Activated B cell treated with CpG ODN at 0.5 μM for 24 hours (primary cell): Measurements from ENCODE around the gene HOXC4. TPM values are rescaled to one million over a fixed set of nuclear protein-coding genes. Genes with fewer than 3 reads are reported as not detected.

Experiments
- ATAC-seq: fragments of 200-7000 bp; cut with Tn5 transposase; one replicate; pipeline ENCODE4 v1.10.0; 2021; ENCODE audit warnings: low read depth, mild to moderate bottlenecking, moderate library complexity
- CTCF ChIA-PET: fragments of 350-600 bp; sonication (Branson Sonifier 250); formaldehyde crosslinking; loops from one replicate; lab custom pipeline; 2021; ENCODE audit warnings: antibody characterized with exemption; lab: Charles Lee
- POLR2A ChIA-PET: fragments of 350-600 bp; sonication (Branson Sonifier 250); formaldehyde crosslinking; loops from one replicate; lab custom pipeline; 2021; ENCODE audit warnings: antibody characterized with exemption; lab: Charles Lee
- DNase-seq: peaks from one replicate; pipeline ENCODE4 v3.0.0; 2022
- H3K27ac Mint-ChIP-seq: one replicate; pipeline ENCODE4 v1.8.0; 2020; ENCODE audit warnings: mixed read lengths
- H3K27me3 Mint-ChIP-seq: one replicate; pipeline ENCODE4 v1.8.0; 2021; ENCODE audit warnings: mixed read lengths
- H3K36me3 Mint-ChIP-seq: one replicate; pipeline ENCODE4 v1.8.0; 2021; ENCODE audit warnings: low read depth, mixed read lengths
- H3K4me1 Mint-ChIP-seq: one replicate; pipeline ENCODE4 v1.8.0; 2021; ENCODE audit warnings: mixed read lengths
- H3K4me3 Mint-ChIP-seq: one replicate; pipeline ENCODE4 v1.8.0; 2020; ENCODE audit warnings: mild to moderate bottlenecking, mixed read lengths
- H3K9me3 Mint-ChIP-seq: one replicate; pipeline ENCODE4 v1.8.0; 2020; ENCODE audit warnings: mixed read lengths
- intact Hi-C: fragments of 100-400 bp; cut with micrococcal nuclease; formaldehyde crosslinking; loops from one replicate; pipeline ENCODE4 v1.15.1; 2024
- total RNA-seq: library from RNA; stranded (reverse); gene quantifications from 2 replicates; pipeline ENCODE4 v1.2.3, GENCODE V29; 2022
- TF ChIP-seq, protein P1 (sequence below): fragments of 200-600 bp; IDR thresholded peaks from one replicate; pipeline ENCODE4 v1.8.0; 2022; ENCODE audit warnings: antibody characterized with exemption, mild to moderate bottlenecking

HOXC4 gene
- total RNA-seq, 1 donor from 2014 or later: 4.3 TPM

DNA sequence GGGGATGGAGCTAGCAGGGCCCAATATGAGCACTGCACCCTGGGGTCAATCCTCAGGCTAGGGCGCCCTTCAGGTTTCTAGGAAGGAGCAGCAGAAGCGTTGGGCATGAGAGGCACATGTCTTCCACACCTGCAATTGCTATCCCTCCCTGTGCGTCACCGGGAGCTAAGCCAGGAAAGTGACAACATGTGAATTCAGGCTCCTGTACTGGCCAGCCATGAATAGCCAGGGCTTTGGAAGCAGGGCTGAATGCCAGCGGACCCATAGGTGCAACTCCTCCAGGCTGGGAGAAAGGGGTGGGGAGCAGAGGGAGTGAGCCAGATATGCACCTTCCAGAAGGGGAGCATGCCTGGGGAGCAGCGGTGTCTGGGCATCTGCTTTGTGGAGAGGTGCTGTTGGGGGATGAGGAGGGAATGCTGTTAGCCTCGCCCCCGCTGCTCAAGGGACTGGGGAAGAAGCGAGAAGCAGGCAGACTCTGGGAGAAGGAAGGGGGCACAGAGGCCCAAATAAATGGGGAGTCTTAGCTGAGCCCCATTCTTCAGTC, 14.7 kb upstream of the HOXC4 start:
- POLR2A ChIA-PET: interaction anchor here (0.6 kb wide), 1 partner anchor 12 kb away, joined by 3 read pairs; no protein-coding TSS in a partner anchor
- no peak overlapping the region for H3K27ac Mint-ChIP-seq
- ATAC-seq (no peak), DNase-seq (no peak)
- H3K4me3 Mint-ChIP-seq: no peak overlapping the region
- H3K36me3 Mint-ChIP-seq: no peaks in the 10 kb centered on the region
- peaks cover 66% of the 10 kb centered on the region for H3K27me3 Mint-ChIP-seq
- intact Hi-C loops: no loop called here
- CTCF ChIA-PET: interaction anchor here (2.4 kb wide), 1 partner anchor 169 kb away, joined by 7 read pairs; no protein-coding TSS in a partner anchor
- peaks cover 8% of the 10 kb centered on the region for H3K4me1 Mint-ChIP-seq
- H3K9me3 Mint-ChIP-seq: no peaks in the 10 kb centered on the region
- TF ChIP-seq, protein P1, sequence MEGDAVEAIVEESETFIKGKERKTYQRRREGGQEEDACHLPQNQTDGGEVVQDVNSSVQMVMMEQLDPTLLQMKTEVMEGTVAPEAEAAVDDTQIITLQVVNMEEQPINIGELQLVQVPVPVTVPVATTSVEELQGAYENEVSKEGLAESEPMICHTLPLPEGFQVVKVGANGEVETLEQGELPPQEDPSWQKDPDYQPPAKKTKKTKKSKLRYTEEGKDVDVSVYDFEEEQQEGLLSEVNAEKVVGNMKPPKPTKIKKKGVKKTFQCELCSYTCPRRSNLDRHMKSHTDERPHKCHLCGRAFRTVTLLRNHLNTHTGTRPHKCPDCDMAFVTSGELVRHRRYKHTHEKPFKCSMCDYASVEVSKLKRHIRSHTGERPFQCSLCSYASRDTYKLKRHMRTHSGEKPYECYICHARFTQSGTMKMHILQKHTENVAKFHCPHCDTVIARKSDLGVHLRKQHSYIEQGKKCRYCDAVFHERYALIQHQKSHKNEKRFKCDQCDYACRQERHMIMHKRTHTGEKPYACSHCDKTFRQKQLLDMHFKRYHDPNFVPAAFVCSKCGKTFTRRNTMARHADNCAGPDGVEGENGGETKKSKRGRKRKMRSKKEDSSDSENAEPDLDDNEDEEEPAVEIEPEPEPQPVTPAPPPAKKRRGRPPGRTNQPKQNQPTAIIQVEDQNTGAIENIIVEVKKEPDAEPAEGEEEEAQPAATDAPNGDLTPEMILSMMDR: no peak

DNA sequence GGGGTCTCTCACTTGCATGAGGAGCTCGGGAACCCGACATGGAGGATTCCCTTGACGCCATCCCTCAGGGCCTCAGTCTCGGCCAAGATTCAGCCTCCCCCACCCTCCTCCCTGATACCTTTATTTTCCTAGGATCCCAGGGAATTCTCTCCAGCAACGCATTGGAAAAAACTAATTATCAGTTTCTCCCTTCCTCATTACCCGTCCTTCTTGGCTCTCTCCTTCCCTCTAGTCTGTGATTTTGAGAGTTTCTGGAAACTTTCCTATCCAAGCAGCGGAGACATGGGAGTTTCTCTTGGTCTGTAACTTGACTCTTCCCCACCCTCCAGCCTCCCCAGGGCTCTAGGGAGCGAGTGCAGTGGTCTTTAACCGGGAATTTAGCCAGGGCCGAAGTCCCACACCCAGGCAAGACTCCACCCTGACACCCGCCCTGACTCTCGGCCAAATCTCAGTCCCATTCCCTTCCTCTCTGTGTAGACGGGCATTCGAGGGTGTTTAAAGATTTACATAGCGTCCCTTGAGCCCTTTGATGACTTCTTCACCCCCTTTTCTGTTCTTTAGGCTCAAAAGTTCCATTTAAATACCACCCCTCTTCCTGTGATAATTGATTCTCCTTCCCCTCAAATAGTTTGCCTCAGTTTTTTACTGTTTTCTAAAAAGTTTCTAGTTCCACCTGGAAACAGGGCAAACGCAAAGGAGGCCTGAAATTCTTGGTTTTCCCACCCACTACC, 14.1 kb upstream of the HOXC4 start:
- ChIA-PET POLR2A (interaction anchor here (0.5 kb wide), 1 partner anchor 127 kb away, joined by 4 read pairs; no protein-coding TSS in a partner anchor), CTCF (interaction anchor here (2.4 kb wide), 1 partner anchor 168 kb away, joined by 7 read pairs; no protein-coding TSS in a partner anchor)
- Mint-ChIP-seq H3K36me3 (no peaks in the 10 kb centered on the region), H3K9me3 (no peaks in the 10 kb centered on the region), H3K27me3 (peaks cover 70% of the 10 kb centered on the region), H3K27ac (no peak overlapping the region), H3K4me1 (peaks cover 4% of the 10 kb centered on the region), H3K4me3 (no peak overlapping the region)
- no peak for DNase-seq
- TF ChIP-seq, protein P1: no peak
- intact Hi-C loops: no loop called here
- ATAC-seq: no peak

DNA sequence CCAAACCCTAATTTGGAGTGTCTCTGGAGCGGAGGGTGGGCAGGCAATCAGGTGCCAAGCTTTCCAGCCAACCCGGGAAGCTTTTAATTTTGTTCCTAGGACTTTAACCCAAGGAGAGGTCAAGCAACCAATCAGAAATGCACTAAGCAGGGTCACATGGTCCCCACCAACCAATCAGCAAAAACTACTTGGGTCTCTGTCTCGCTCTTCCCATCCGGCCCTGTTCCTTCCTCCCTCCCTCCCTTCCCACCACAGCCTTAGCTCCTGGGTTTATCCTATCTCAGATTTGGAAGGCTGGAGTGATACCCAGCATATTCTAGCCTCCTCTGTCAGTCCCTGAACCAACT, 13.5 kb upstream of the HOXC4 start:
- Mint-ChIP-seq H3K4me3 (no peak overlapping the region), H3K4me1 (peaks cover under 1% of the 10 kb centered on the region), H3K27ac (no peak overlapping the region), H3K27me3 (peaks cover 73% of the 10 kb centered on the region), H3K36me3 (no peaks in the 10 kb centered on the region), H3K9me3 (no peaks in the 10 kb centered on the region)
- ATAC-seq (no peak), DNase-seq (no peak)
- ChIA-PET CTCF (interaction anchor here (2.4 kb wide), 1 partner anchor 167 kb away, joined by 7 read pairs; no protein-coding TSS in a partner anchor), POLR2A (interaction anchor here (0.5 kb wide), 1 partner anchor 127 kb away, joined by 4 read pairs; no protein-coding TSS in a partner anchor)
- intact Hi-C loops: no loop called here
- TF ChIP-seq, protein P1: no peak

DNA sequence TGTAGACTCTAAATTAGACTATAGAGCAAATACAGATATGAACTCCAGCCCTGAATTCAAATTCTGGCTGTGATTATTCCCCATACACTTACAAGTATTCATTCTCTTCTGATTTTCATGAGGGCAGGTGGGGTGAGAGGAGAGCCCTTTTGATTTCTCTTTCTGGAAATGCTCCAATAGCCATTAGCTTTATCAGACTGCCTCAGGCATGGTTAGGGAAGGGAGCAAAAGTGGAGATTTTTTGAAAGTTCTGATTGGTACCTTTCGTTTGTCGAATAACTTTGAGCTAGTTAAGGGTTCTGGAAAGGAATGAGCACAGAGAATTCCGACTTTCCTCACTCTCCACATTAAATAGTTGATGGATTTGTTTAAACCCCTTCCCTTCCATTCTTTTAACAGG, 13.0 kb upstream of the HOXC4 start:
- no peak overlapping the region for H3K27ac Mint-ChIP-seq
- POLR2A ChIA-PET: no interaction called here

More for the DNA sequence above, 13.0 kb upstream of the HOXC4 start:
- Mint-ChIP-seq H3K27me3 (peaks cover 75% of the 10 kb centered on the region), H3K36me3 (no peaks in the 10 kb centered on the region), H3K4me3 (no peak overlapping the region), H3K9me3 (no peaks in the 10 kb centered on the region), H3K4me1 (no peaks in the 10 kb centered on the region)
- CTCF ChIA-PET: interaction anchor here (0.9 to 2.4 kb wide), 3 partner anchors 8 to 167 kb away, joined by 4 to 7 read pairs (median 4); no protein-coding TSS in a partner anchor
- no peak for DNase-seq
- TF ChIP-seq, protein P1: no peak
- intact Hi-C loops: no loop called here
- no peak for ATAC-seq
